Effector memory CD4-positive, alpha-beta T cell (primary cell): ENCODE results near the gene SFTA2.

Experiments used
- DNase-seq, 3 donors: peaks; one replicate each; pipeline ENCODE4 v3.0.0-alpha.2; 2020
- H3K27ac ChIP-seq: 2 replicates; pipeline ENCODE4 v1.7.0; 2013; ENCODE audit warnings: mild to moderate bottlenecking, low read length, moderate library complexity; ENCODE audit not compliant: insufficient read depth, poor library complexity, severe bottlenecking
- H3K27me3 ChIP-seq: replicated peaks from 2 replicates; pipeline ENCODE4 v1.7.0; 2013; ENCODE audit warnings: mild to moderate bottlenecking, low read length; ENCODE audit not compliant: insufficient read depth, control insufficient read depth, poor library complexity, severe bottlenecking
- H3K36me3 ChIP-seq: 2 replicates; pipeline ENCODE4 v1.7.0; 2013; ENCODE audit warnings: mild to moderate bottlenecking, low read length, moderate library complexity; ENCODE audit not compliant: control insufficient read depth, insufficient read depth
- H3K4me1 ChIP-seq: 2 replicates; pipeline ENCODE4 v1.7.0; 2013; ENCODE audit warnings: low read length, mild to moderate bottlenecking; ENCODE audit not compliant: control insufficient read depth, insufficient read depth, poor library complexity, severe bottlenecking
- H3K4me3 ChIP-seq: 2 replicates; pipeline ENCODE4 v1.7.0; 2013; ENCODE audit warnings: low read length, low read depth, mild to moderate bottlenecking; ENCODE audit not compliant: insufficient read depth, poor library complexity, severe bottlenecking
- H3K9me3 ChIP-seq: 2 replicates; pipeline ENCODE4 v1.7.0; 2013; ENCODE audit warnings: mild to moderate bottlenecking, low read length, moderate library complexity; ENCODE audit not compliant: control insufficient read depth

Gene SFTA2

DNA sequence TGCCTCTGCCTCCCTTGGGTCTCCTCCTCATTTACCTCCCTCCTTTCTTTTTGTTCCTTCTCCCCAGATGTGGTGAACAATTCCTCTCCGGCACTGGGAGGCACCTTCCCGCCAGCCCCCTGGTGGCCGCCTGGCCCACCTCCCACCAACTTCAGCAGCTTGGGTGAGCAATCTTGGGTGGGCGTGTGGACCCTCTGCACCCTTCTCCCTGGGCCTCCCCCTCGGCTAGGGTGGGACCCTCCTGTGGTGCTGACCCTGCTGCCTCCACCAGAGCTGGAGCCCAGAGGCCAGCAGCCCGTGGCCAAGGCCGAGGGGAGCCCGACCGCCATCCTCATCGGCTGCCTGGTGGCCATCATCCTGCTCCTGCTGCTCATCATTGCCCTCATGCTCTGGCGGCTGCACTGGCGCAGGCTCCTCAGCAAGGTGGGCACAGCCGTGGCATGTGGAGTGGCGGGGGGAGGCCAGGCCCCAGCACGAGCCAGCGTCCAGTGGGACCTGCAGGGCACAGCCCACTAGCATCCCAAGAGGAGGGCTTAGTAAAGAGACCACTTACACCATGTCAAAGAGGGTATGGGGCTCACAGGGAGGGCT is 38.9 kb downstream of the SFTA2 start:
- H3K27ac ChIP-seq, result no peak overlapping the region
- no peaks in the 10 kb centered on the region for H3K36me3 ChIP-seq
- H3K4me1 ChIP-seq, result no peaks in the 10 kb centered on the region
- H3K27me3 ChIP-seq, result no peaks in the 10 kb centered on the region
- no peaks in the 10 kb centered on the region for H3K9me3 ChIP-seq
- no peak overlapping the region for H3K4me3 ChIP-seq
- no peak for DNase-seq

DNA sequence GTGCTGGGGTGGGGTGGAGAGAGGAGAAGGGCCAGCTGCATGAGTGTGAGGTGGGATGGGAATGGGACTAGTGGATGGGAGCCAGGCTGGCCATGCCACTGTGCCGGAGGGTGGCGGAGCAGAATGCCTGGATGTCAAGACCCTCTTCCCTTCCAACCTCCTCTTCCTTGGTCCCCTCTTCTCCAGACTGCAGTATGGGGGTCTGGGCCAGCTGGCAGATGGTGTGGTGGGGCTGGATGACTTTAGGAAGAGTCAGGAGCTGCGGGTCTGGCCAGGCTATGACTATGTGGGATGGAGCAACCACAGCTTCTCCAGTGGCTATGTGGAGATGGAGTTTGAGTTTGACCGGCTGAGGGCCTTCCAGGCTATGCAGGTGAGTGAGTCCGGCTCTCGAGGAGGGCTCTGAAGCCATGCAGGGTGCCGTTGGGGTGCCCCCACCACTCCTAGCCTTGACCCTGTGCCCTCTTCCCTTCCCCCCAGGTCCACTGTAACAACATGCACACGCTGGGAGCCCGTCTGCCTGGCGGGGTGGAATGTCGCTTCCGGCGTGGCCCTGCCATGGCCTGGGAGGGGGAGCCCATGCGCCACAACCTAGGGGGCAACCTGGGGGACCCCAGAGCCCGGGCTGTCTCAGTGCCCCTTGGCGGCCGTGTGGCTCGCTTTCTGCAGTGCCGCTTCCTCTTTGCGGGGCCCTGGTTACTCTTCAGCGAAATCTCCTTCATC is 40.0 kb downstream of the SFTA2 start:
- Histone ChIP-seq H3K4me1 (no peaks in the 10 kb centered on the region), H3K27ac (no peak overlapping the region), H3K4me3 (no peak overlapping the region), H3K9me3 (no peaks in the 10 kb centered on the region), H3K36me3 (no peaks in the 10 kb centered on the region), H3K27me3 (no peaks in the 10 kb centered on the region)
- no peak for DNase-seq

DNA sequence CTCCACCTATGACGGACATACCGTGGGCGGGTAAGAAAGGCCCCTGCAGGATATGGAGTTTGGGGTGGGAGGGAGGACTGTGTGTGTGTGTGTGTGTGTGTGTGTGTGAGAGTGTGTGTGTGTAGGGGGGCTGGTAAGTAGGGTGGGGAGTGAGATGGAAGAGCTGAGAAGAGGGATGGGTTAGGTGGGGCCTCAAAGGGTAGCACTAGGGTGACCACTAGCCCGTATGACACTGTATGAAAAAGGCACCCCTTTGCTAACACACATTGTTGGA is 40.6 kb downstream of the SFTA2 start:
- DNase-seq, result no peak
- H3K27me3 ChIP-seq, result no peaks in the 10 kb centered on the region
- no peaks in the 10 kb centered on the region for H3K9me3 ChIP-seq
- H3K36me3 ChIP-seq, result no peaks in the 10 kb centered on the region
- H3K4me3 ChIP-seq, result no peak overlapping the region
- peaks cover 1% of the 10 kb centered on the region for H3K4me1 ChIP-seq
- no peak overlapping the region for H3K27ac ChIP-seq

DNA sequence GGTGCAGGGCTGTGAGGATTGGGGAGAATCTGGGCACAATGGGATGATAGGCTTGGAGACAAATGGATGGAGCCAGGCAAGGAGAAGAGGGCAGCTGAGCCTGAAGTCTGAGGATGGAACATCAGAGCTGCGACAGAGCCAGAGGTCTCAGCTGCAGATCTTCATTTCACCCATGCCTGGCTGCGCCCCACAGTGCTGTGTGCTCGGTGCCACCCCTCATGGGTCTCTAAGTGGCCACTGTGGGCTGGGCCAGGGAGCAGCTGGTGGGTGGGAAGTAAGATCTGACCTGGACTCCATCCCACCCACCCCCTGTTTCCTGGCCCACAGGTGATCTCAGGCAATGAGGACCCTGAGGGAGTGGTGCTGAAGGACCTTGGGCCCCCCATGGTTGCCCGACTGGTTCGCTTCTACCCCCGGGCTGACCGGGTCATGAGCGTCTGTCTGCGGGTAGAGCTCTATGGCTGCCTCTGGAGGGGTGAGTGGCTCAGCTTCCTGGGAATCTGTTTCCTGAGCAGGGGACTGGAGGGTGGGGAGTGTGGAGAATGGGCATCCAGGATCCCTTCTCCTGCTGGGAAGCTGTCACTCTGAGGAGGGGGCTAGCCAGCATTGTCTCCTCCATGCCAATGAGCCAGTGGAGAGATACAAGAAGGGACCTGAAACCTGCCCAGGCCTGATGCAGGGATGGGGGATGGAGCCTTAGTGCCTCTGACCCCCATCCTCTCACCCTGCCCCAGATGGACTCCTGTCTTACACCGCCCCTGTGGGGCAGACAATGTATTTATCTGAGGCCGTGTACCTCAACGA is 41.1 kb downstream of the SFTA2 start:
- H3K27ac ChIP-seq, result no peak overlapping the region
- no peaks in the 10 kb centered on the region for H3K36me3 ChIP-seq
- H3K4me3 ChIP-seq, result no peak overlapping the region
- H3K9me3 ChIP-seq, result no peaks in the 10 kb centered on the region
- H3K27me3 ChIP-seq, result no peaks in the 10 kb centered on the region
- no peak for DNase-seq
- H3K4me1 ChIP-seq, result peaks cover 6% of the 10 kb centered on the region

GRCh38 chr6:30889921-30890645 is 41.9 kb downstream of the SFTA2 start:
- Histone ChIP-seq H3K9me3 (no peaks in the 10 kb centered on the region), H3K27ac (no peak overlapping the region), H3K4me3 (no peak overlapping the region), H3K27me3 (no peaks in the 10 kb centered on the region), H3K4me1 (peaks cover 14% of the 10 kb centered on the region), H3K36me3 (no peaks in the 10 kb centered on the region)
- no peak for DNase-seq

DNA sequence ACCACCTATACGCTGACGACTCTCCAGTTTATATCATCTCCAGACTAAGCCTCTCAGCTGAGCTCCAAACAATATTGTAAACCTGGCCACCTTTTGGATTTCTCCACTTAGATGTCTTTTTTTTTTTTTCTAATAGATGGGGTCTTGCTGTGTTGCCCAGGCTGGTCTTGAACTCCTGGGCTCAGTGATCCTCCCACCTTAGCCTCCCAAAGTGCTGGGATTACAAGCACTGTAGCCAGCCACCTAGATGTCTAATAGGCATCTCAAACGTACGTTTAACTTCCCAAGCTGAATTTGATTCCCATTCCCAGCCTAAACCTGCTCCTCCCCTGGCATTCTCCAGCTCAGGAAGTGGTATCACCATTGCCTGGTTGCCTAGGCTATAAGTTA is 42.5 kb downstream of the SFTA2 start:
- H3K4me3 ChIP-seq, result no peak overlapping the region
- no peak overlapping the region for H3K27ac ChIP-seq
- H3K9me3 ChIP-seq, result no peaks in the 10 kb centered on the region
- DNase-seq, result no peak
- H3K4me1 ChIP-seq, result peaks cover 20% of the 10 kb centered on the region
- no peaks in the 10 kb centered on the region for H3K36me3 ChIP-seq
- H3K27me3 ChIP-seq, result no peaks in the 10 kb centered on the region

GRCh38 chr6:30888816-30889495 is 43.0 kb downstream of the SFTA2 start:
- no peak overlapping the region for H3K27ac ChIP-seq
- H3K36me3 ChIP-seq, result no peaks in the 10 kb centered on the region
- DNase-seq, result no peak
- no peaks in the 10 kb centered on the region for H3K27me3 ChIP-seq
- H3K9me3 ChIP-seq, result no peaks in the 10 kb centered on the region
- peaks cover 22% of the 10 kb centered on the region for H3K4me1 ChIP-seq
- H3K4me3 ChIP-seq, result no peak overlapping the region

GRCh38 chr6:30887901-30888815 is 43.8 kb downstream of the SFTA2 start:
- peaks cover 28% of the 10 kb centered on the region for H3K4me1 ChIP-seq
- DNase-seq, result no peak

GRCh38 chr6:30886897-30887255 is 45.1 kb downstream of the SFTA2 start:
- Histone ChIP-seq H3K9me3 (no peaks in the 10 kb centered on the region), H3K27ac (no peak overlapping the region), H3K4me3 (no peak overlapping the region), H3K27me3 (no peaks in the 10 kb centered on the region), H3K36me3 (no peaks in the 10 kb centered on the region), H3K4me1 (peaks cover 28% of the 10 kb centered on the region)
- DNase-seq, result no peak

More at GRCh38 chr6:30887901-30888815, 43.8 kb downstream of the SFTA2 start:
- Histone ChIP-seq H3K27me3 (no peaks in the 10 kb centered on the region), H3K9me3 (no peaks in the 10 kb centered on the region), H3K27ac (no peak overlapping the region), H3K4me3 (no peak overlapping the region), H3K36me3 (no peaks in the 10 kb centered on the region)
